ENCODE data around the gene NBPF1. TPM values are rescaled to one million over a fixed set of nuclear protein-coding genes. Genes with fewer than 3 reads are reported as not detected.
A peak's percentile ranks its signal among the peaks of the same experiment; 100 is the strongest.
"Not testable (repeated sequence)": the region's sequence is repeated elsewhere in the genome, so short reads cannot be mapped to it uniquely, and the experiment has no call there.

NBPF1 gene
- total RNA-seq, 1 donor from 2014 or later = 41.8 TPM

DNA sequence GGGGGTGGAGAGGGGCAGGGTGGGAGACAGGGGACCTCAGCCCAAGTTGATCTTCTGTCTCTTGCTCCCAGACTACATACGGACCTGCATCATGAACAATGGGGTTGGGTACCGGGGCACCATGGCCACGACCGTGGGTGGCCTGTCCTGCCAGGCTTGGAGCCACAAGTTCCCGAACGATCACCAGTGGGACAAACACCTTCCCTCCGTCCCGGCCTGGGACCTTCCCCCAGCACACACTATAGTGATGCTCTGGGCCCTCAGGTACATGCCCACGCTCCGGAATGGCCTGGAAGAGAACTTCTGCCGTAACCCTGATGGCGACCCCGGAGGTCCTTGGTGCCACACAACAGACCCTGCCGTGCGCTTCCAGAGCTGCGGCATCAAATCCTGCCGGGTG is 33.4 kb upstream of the NBPF1 start:
- H3K36me3 Mint-ChIP-seq (ENCODE audit: unreplicated experiment); H3K27ac Mint-ChIP-seq (ENCODE audit: unreplicated experiment); H3K27me3 Mint-ChIP-seq (ENCODE audit: unreplicated experiment); DNase-seq; H3K4me1 Mint-ChIP-seq (ENCODE audit: low read depth, unreplicated experiment); H3K9me3 Mint-ChIP-seq (ENCODE audit: unreplicated experiment); H3K4me3 Mint-ChIP-seq (ENCODE audit: unreplicated experiment): not testable (repeated sequence)

DNA sequence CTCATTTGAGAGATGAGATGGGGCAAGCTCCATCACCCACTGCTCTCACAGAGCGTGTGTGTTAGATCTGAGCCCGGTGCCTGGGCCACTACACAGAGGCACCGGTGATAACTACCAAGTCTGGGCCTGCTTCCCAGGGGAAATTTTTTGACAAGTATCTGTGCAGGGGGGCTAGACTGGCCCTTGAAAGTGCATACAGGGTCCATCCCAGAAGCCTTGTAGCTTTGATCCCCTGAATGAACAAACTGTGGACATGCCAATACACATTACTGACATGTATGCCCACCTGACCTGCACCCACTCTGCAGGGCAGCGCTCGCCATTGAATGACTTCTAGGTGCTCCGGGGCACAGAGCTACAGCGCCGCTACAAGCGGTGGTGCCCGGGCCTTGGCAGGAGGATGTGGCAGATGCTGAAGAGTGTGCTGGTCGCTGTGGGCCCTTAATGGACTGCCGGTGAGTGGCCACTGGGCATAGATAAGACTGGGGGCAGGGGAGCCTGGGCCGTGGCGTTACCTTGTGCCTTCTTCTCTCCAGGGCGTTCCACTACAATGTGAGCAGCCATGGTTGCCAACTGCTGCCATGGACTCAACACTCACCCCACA is 32.8 kb upstream of the NBPF1 start:
- H3K4me3 Mint-ChIP-seq (ENCODE audit: unreplicated experiment); H3K4me1 Mint-ChIP-seq (ENCODE audit: low read depth, unreplicated experiment); H3K9me3 Mint-ChIP-seq (ENCODE audit: unreplicated experiment); H3K36me3 Mint-ChIP-seq (ENCODE audit: unreplicated experiment); H3K27ac Mint-ChIP-seq (ENCODE audit: unreplicated experiment); H3K27me3 Mint-ChIP-seq (ENCODE audit: unreplicated experiment): not testable (repeated sequence)
- peak; percentile 4 for DNase-seq

DNA sequence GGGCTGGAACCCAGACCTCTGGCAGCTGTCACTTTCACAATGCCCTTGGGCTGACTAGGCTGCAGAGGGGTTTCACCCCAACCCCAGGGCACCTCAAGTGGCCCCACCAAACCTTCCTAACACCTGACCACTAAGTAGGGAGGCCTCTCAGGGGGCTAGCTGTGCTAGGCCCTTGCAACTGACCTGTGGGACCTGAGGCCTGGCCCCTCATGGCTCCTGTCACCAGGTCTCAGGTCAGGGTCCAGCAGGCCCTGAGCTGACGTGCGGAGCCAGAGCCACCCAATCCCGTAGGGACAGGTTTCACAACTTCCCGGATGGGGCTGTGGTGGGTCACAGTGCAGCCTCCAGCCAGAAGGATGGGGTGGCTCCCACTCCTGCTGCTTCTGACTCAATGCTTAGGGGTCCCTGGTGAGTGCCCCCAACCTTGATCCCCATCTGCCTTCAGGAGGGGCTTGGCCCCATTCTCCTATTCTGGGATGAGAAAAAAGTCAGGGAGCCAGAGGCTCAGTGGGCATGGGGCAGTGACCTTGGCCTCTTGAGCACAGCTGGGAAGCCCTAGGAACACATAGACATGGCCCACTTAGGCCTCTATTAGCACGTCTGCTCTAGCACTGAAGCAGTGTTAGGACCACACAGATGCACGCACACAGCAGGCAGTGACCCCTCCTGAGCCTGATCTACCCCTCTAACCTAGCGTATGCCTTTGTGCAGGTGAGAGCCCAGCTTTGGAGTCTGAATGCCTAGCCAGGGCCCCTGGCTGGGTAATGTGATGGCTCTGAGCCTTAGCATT is 32.1 kb upstream of the NBPF1 start:
- not testable (repeated sequence) for H3K4me3 Mint-ChIP-seq (ENCODE audit: unreplicated experiment); H3K36me3 Mint-ChIP-seq (ENCODE audit: unreplicated experiment)

DNA sequence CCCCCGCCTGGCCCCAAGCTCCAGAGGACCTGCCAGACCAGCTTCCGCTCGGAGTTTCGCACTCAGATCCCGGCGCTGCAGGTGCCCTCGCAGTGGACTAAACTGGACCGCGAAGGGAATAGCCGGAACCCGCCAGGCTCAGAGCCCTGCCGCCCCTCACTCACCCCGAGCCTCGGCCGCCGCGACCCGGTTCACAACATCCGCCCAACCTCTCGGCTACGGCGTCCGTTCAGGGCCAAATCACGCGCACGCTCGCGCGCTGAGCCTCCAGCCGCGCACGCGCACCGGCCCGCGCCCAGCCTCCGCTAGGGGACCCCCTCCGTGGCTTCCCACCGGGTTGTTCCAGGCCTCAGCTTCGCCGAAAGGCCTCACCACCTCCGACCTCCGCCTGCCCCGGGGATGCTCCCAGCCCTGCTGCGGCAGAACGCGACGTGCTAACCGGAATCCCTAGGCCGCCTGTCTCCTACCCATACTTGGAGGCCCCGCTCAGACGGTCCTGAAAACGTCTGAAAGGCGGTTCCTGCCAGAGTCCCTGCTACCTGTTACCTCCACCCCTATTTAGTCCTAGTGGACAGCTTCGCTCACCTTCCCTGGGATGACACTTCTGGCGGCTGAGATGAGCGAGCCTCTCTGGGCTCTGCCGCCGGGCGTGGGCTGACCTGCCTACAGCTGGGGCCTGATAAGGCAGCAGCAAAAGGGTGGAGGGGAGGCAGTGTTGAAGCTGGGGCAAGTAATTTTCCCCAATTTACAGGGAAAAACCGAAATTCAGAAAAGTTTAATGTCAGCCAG is 31.3 kb upstream of the NBPF1 start:
- not testable (repeated sequence) for H3K4me3 Mint-ChIP-seq (ENCODE audit: unreplicated experiment); H3K4me1 Mint-ChIP-seq (ENCODE audit: low read depth, unreplicated experiment); H3K36me3 Mint-ChIP-seq (ENCODE audit: unreplicated experiment); H3K27ac Mint-ChIP-seq (ENCODE audit: unreplicated experiment); H3K27me3 Mint-ChIP-seq (ENCODE audit: unreplicated experiment); H3K9me3 Mint-ChIP-seq (ENCODE audit: unreplicated experiment)
- DNase-seq = peak; percentile 99
- peak; percentile 51 for TF ChIP-seq CTCF (IDR thresholded peaks at IDR 0.05; ENCODE audit: partially characterized antibody, unreplicated experiment)

More for the DNA sequence above, 32.1 kb upstream of the NBPF1 start:
- H3K9me3 Mint-ChIP-seq (ENCODE audit: unreplicated experiment); H3K27me3 Mint-ChIP-seq (ENCODE audit: unreplicated experiment); H3K27ac Mint-ChIP-seq (ENCODE audit: unreplicated experiment); H3K4me1 Mint-ChIP-seq (ENCODE audit: low read depth, unreplicated experiment): not testable (repeated sequence)
- DNase-seq = peak; percentile 16

GRCh38 chr1:16644193-16644481 is 30.8 kb upstream of the NBPF1 start:
- H3K36me3 Mint-ChIP-seq (ENCODE audit: unreplicated experiment) = no peaks in the 10 kb centered on the region
- H3K27ac Mint-ChIP-seq (ENCODE audit: unreplicated experiment) = no peak overlapping the region
- H3K4me3 Mint-ChIP-seq (ENCODE audit: unreplicated experiment) = no peak overlapping the region
- H3K4me1 Mint-ChIP-seq (ENCODE audit: low read depth, unreplicated experiment) = no peaks in the 10 kb centered on the region
- no peak for TF ChIP-seq CTCF (IDR thresholded peaks at IDR 0.05; ENCODE audit: partially characterized antibody, unreplicated experiment)
- DNase-seq = no peak
- no peaks in the 10 kb centered on the region for H3K9me3 Mint-ChIP-seq (ENCODE audit: unreplicated experiment)
- peaks cover 2% of the 10 kb centered on the region for H3K27me3 Mint-ChIP-seq (ENCODE audit: unreplicated experiment)

DNA sequence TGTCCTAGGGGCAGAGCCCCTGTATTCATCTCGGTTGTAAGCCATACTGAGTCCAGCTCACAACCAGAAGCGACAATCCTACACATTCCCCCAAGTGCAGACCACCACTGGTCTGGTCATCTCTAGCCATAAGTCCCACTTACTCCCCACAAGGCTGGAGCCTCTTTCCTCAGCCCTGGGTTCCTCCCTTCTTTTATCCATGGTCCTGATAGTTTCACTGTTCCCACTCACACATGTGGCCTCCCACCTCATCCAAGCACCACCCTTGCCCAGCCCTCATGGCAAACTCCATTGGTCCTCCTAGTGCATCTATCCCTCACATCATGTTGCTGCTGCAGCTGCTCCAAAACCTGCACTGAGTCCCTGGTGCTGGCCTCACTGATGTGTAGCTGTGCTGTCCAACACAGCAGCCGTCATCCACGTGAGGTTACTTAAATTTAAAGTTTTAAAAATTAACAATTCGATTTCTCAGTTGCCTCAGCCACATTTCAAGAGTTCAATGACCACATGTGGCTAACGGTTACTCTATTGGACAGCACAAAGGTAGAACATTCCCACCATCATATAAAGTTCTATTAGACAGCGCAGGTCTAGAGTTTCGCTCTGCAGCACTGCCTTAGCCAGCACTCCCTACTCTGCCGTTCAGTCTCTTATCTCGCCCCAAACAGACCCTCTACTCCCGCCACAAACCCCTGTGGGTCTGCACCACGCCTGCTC is 30.3 kb upstream of the NBPF1 start:
- not testable (repeated sequence) for H3K9me3 Mint-ChIP-seq (ENCODE audit: unreplicated experiment); H3K4me1 Mint-ChIP-seq (ENCODE audit: low read depth, unreplicated experiment); H3K27ac Mint-ChIP-seq (ENCODE audit: unreplicated experiment); H3K36me3 Mint-ChIP-seq (ENCODE audit: unreplicated experiment); H3K4me3 Mint-ChIP-seq (ENCODE audit: unreplicated experiment); H3K27me3 Mint-ChIP-seq (ENCODE audit: unreplicated experiment)
- DNase-seq = peak; percentile 16

DNA sequence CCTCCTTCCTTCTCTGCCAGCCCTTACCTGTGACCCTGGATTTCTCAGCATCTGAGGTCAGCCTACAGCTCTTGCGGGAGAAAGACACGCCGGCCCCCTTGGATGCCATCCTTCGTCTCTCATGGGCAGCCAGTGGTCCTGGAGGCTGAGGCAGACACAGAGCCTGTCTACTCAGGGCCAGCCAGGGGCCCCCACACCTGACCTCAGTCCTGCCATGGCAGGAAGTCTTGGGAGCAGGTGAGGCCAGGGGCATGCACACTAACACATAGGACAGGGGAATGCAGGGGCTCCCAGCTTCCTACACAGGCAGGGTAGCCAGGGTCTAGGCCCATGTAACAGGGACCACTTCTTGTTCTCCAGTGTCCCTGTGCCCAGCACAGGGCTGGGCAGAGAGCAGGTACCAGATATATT is 29.6 kb upstream of the NBPF1 start:
- H3K27ac Mint-ChIP-seq (ENCODE audit: unreplicated experiment); H3K9me3 Mint-ChIP-seq (ENCODE audit: unreplicated experiment); H3K4me3 Mint-ChIP-seq (ENCODE audit: unreplicated experiment); H3K36me3 Mint-ChIP-seq (ENCODE audit: unreplicated experiment); H3K4me1 Mint-ChIP-seq (ENCODE audit: low read depth, unreplicated experiment); H3K27me3 Mint-ChIP-seq (ENCODE audit: unreplicated experiment): not testable (repeated sequence)
- DNase-seq = peak; percentile 16

GRCh38 chr1:16642025-16642966 is 28.9 kb upstream of the NBPF1 start:
- peak; percentile 12 for DNase-seq
- not testable (repeated sequence) for H3K4me3 Mint-ChIP-seq (ENCODE audit: unreplicated experiment); H3K9me3 Mint-ChIP-seq (ENCODE audit: unreplicated experiment); H3K36me3 Mint-ChIP-seq (ENCODE audit: unreplicated experiment); H3K4me1 Mint-ChIP-seq (ENCODE audit: low read depth, unreplicated experiment); H3K27me3 Mint-ChIP-seq (ENCODE audit: unreplicated experiment); H3K27ac Mint-ChIP-seq (ENCODE audit: unreplicated experiment)

All from glutamatergic neuron (in vitro differentiated cells).